C4-2B (cell line): ENCODE results near the gene EPC1.

Source experiments
- H3K27ac ChIP-seq: fragments of 450-650 bp; 2 replicates; pipeline ENCODE4 v1.5.1; 2017
- ZFX ChIP-seq: fragments of 450-650 bp; IDR thresholded peaks from 2 replicates; pipeline ENCODE4 v1.6.1; 2017
- TF ChIP-seq, protein P1 (sequence below): fragments of 450-650 bp; conservative IDR thresholded peaks from 2 replicates; pipeline ENCODE4 v1.5.1; 2017; ENCODE audit warnings: mild to moderate bottlenecking

The EPC1 gene

DNA sequence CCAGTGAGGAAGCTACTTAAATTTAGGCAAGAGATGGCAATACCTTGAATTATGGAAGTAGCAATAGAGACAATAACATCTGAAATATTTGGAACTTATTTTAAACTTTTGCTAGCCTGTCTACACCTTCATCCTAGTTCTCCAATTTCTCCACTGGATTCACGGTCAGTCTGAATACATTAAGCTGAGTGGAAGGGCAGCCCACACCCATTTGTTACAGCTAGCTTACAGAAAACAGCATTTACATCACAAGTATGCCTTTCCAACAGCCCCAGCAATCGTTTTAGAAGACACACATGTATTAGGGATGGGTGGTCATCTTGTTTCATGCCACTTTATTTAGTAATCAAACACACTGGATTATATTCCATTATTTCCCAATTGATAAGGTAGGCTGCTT lies 16.7 kb downstream of the EPC1 start:
- no peak for TF ChIP-seq ZFX
- TF ChIP-seq, protein P1, sequence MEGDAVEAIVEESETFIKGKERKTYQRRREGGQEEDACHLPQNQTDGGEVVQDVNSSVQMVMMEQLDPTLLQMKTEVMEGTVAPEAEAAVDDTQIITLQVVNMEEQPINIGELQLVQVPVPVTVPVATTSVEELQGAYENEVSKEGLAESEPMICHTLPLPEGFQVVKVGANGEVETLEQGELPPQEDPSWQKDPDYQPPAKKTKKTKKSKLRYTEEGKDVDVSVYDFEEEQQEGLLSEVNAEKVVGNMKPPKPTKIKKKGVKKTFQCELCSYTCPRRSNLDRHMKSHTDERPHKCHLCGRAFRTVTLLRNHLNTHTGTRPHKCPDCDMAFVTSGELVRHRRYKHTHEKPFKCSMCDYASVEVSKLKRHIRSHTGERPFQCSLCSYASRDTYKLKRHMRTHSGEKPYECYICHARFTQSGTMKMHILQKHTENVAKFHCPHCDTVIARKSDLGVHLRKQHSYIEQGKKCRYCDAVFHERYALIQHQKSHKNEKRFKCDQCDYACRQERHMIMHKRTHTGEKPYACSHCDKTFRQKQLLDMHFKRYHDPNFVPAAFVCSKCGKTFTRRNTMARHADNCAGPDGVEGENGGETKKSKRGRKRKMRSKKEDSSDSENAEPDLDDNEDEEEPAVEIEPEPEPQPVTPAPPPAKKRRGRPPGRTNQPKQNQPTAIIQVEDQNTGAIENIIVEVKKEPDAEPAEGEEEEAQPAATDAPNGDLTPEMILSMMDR, result no peak
- no peak overlapping the region for H3K27ac ChIP-seq

DNA sequence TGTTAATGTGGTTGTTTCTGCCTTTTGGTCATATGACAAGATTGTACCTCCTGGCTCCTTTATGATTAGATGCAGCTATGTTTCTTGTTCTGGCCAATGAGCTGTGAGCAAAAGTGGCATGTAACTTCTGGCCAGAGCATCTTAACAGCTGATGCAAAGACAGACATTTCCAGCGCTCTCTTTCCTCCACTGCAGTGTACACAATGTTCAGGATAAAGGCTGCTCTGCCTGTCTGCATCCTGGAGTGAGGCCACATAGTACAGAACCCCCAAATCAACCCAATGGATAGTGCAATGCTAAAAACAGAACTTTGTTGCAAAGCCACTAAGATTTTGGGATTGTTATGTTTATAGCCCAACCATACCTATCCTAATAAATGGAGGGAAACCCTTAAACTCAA lies 17.9 kb downstream of the EPC1 start:
- H3K27ac ChIP-seq, result no peak overlapping the region
- no peak for TF ChIP-seq ZFX
- TF ChIP-seq, protein P1, result no peak

DNA sequence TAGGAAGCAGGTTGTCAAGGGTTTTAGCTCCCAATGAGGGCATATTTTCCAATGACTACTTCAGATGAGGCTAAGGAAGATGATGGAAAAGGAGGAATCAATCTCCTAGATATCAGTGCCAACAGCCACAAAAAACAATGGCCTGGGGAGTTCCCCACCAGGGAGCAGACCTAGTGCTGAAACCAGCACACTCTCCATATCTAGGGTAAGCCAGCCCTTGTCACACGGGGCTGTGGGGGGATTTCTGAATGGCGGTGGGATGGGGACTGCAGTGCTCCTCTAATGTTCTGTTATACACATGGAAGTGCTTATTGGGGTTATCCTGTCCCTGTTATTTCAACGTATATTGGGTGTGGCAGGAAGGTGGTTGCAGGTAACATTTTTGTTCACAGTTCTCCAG lies 18.5 kb downstream of the EPC1 start:
- no peak for TF ChIP-seq ZFX
- TF ChIP-seq, protein P1, result no peak
- no peak overlapping the region for H3K27ac ChIP-seq

DNA sequence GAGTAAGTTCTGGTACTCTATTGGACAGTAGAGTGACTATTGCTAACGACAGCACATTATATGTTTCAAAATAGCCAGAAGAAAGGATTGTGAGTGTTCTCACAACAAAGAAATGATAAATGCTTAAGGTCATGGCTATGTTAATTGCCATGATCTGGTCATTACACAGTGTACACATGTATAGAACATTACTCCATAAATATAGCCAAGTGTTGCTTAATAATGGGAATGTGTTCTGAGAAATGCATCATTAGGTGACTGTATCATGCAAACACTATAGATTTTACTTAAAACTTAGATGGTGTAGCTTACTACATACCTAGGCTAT lies 19.6 kb downstream of the EPC1 start:
- no peak for TF ChIP-seq ZFX
- TF ChIP-seq, protein P1, result no peak
- no peak overlapping the region for H3K27ac ChIP-seq

DNA sequence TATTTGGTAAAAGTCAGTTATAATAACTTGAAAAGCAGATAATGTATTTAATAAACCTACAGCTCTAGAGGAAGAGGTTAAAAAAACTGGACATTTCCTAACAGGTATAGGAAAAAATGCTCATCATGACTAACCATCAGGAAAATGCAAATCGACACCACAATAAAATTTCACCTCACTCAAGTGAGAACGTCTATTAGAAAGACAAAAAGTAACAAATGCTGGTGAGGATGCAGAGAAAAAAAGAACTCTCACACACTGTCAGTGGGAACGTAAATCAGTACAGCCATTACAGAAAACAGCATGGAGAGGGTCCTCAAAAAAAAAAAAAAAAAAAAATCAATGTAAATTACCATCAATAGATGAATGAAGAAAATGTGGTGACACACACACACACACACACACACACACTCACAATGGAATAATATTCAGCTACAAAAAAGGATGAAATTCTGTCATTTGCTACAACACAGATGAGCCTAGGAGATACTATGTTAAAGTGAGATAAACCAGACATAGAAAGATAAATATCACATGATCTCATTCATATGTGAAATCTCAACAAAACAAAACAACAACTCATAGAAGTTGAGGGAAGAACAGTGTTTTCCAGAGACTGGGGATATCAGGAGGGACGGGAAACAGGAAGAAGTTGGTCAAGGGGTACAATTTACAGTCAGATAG lies 20.1 kb downstream of the EPC1 start:
- no peak for TF ChIP-seq ZFX
- TF ChIP-seq, protein P1, result no peak
- H3K27ac ChIP-seq, result no peak overlapping the region

DNA sequence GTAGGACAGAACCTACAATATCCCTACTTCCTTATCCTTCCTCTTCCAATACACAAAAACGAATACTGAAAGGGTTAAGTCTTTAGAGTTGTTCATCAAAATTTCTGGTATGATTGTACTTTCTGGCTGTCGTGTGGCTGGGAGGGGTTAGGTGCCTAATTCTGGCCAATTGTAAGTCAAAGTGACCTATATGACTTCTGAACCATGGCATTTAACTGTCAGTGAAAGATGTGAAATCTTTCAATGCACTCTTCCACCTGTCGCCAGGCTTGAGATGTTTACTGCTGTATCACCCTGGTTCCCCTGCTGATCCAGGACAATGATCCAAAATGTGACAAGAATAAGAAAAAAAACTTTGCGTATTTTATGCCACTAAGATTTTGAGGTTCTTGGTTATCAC lies 20.8 kb downstream of the EPC1 start:
- no peak overlapping the region for H3K27ac ChIP-seq
- TF ChIP-seq ZFX, result no peak
- TF ChIP-seq, protein P1, result no peak

DNA sequence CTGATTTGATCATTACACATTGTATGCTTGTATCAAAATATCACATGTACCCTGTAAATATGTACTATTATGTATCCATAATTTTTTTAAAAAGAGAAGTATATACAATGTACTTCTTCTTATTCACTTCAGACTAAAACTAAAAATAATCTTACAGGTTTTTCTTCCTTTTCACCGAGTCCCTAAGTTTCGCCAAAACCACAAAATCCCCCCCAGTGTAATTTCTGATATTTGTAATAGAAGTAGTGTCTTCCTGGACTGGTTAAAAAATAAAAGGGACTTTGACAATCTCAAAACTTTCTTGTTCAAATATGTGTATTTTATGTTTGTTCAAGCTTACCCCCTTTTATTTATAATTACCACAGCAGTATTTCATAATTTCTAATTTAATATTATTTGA lies 23.9 kb downstream of the EPC1 start:
- TF ChIP-seq ZFX, result no peak
- TF ChIP-seq, protein P1, result no peak
- no peak overlapping the region for H3K27ac ChIP-seq
